H9 (cell line): ENCODE measurements around the gene DMXL2. TPM values are rescaled to one million over a fixed set of nuclear protein-coding genes. Genes with fewer than 3 reads are reported as not detected.

Experiments
- DNase-seq: peaks from one replicate; pipeline ENCODE4 v3.0.0-alpha.2; 2017
- H2AFZ ChIP-seq: one replicate; pipeline ENCODE4 v1.6.1; 2013; ENCODE audit warnings: mild to moderate bottlenecking, low read length, control low read depth, moderate library complexity
- H2AK5ac ChIP-seq: 2 replicates; pipeline ENCODE4 v1.6.1; 2013; ENCODE audit warnings: low read length, control low read depth, mixed read lengths; ENCODE audit not compliant: insufficient read length
- H2BK120ac ChIP-seq: one replicate; pipeline ENCODE4 v1.6.1; 2013; ENCODE audit warnings: low read depth, mild to moderate bottlenecking, low read length, control low read depth, inconsistent platforms; ENCODE audit not compliant: poor library complexity, severe bottlenecking
- H2BK12ac ChIP-seq: 2 replicates; pipeline ENCODE4 v1.6.1; 2013; ENCODE audit warnings: low read length, control low read depth, mixed read lengths, low read depth; ENCODE audit not compliant: insufficient read length
- H2BK15ac ChIP-seq: 2 replicates; pipeline ENCODE4 v1.6.1; 2013; ENCODE audit warnings: low read depth, low read length, control low read depth
- H2BK20ac ChIP-seq: one replicate; pipeline ENCODE4 v1.6.1; 2013; ENCODE audit warnings: low read depth, mild to moderate bottlenecking, low read length, control low read depth, inconsistent platforms; ENCODE audit not compliant: poor library complexity, severe bottlenecking
- H2BK5ac ChIP-seq: 2 replicates; pipeline ENCODE4 v1.6.1; 2013; ENCODE audit warnings: low read length, control low read depth, mixed read lengths; ENCODE audit not compliant: insufficient read length
- H3K14ac ChIP-seq: 2 replicates; pipeline ENCODE4 v1.6.1; 2013; ENCODE audit warnings: low read length, control low read depth; ENCODE audit not compliant: insufficient read depth
- H3K18ac ChIP-seq: 2 replicates; pipeline ENCODE4 v1.6.1; 2013; ENCODE audit warnings: low read depth, mild to moderate bottlenecking, mixed read lengths, low read length, control low read depth; ENCODE audit not compliant: insufficient read length
- H3K23ac ChIP-seq: 2 replicates; pipeline ENCODE4 v1.6.1; 2013; ENCODE audit warnings: low read length, control low read depth, mixed read lengths, low read depth; ENCODE audit not compliant: insufficient read length
- H3K23me2 ChIP-seq: 2 replicates; pipeline ENCODE4 v1.6.1; 2013; ENCODE audit warnings: low read depth, mild to moderate bottlenecking, mixed read lengths, low read length, control low read depth; ENCODE audit not compliant: insufficient read length, poor library complexity, severe bottlenecking
- H3K27ac ChIP-seq: 2 replicates; pipeline ENCODE4 v1.5.1; 2013; ENCODE audit warnings: low read length, control low read depth, mixed read lengths, low read depth; ENCODE audit not compliant: insufficient read length
- H3K27me3 ChIP-seq: 2 replicates; pipeline ENCODE4 v1.6.1; 2013; ENCODE audit warnings: low read length, control low read depth, inconsistent platforms; ENCODE audit not compliant: insufficient read depth
- H3K4ac ChIP-seq: 2 replicates; pipeline ENCODE4 v1.6.1; 2013; ENCODE audit warnings: low read depth, mild to moderate bottlenecking, control low read depth, inconsistent platforms, low read length, moderate library complexity
- H3K4me1 ChIP-seq: 2 replicates; pipeline ENCODE4 v1.6.1; 2013; ENCODE audit warnings: low read length, control low read depth, inconsistent platforms; ENCODE audit not compliant: insufficient read depth
- H3K4me2 ChIP-seq: 2 replicates; pipeline ENCODE4 v1.6.1; 2013; ENCODE audit warnings: low read length, control low read depth, mixed read lengths; ENCODE audit not compliant: insufficient read length, insufficient read depth
- H3K56ac ChIP-seq: 2 replicates; pipeline ENCODE4 v1.6.1; 2013; ENCODE audit warnings: low read depth, mild to moderate bottlenecking, mixed read lengths, low read length, control low read depth; ENCODE audit not compliant: insufficient read length
- H3K79me1 ChIP-seq: 2 replicates; pipeline ENCODE4 v1.6.1; 2013; ENCODE audit warnings: low read depth, mild to moderate bottlenecking, moderate library complexity, low read length, control low read depth, inconsistent platforms; ENCODE audit not compliant: insufficient read depth, poor library complexity, severe bottlenecking
- H3K79me2 ChIP-seq: 2 replicates; pipeline ENCODE4 v1.6.1; 2013; ENCODE audit warnings: low read length, control low read depth, inconsistent platforms; ENCODE audit not compliant: insufficient read depth
- H3K9ac ChIP-seq: 2 replicates; pipeline ENCODE4 v1.6.1; 2013; ENCODE audit warnings: low read length, control low read depth, mixed read lengths; ENCODE audit not compliant: insufficient read length; ENCODE audit errors: extremely low read depth
- H3K9me3 ChIP-seq: one replicate; pipeline ENCODE4 v1.6.1; 2013; ENCODE audit warnings: low read depth, low read length, inconsistent platforms; ENCODE audit not compliant: control insufficient read depth
- H3T11ph ChIP-seq: one replicate; pipeline ENCODE4 v1.6.1; 2013; ENCODE audit warnings: mild to moderate bottlenecking, low read length, control low read depth, inconsistent platforms
- H4K20me1 ChIP-seq: one replicate; pipeline ENCODE4 v1.6.1; 2013; ENCODE audit not compliant: control insufficient read depth, insufficient read length, insufficient read depth
- H4K5ac ChIP-seq: 2 replicates; pipeline ENCODE4 v1.6.1; 2013; ENCODE audit warnings: low read depth, mild to moderate bottlenecking, mixed read lengths, low read length, control low read depth; ENCODE audit not compliant: insufficient read length
- H4K8ac ChIP-seq: replicated peaks from 2 replicates; pipeline ENCODE4 v1.6.1; 2013; ENCODE audit warnings: low read length, control low read depth, mixed read lengths, low read depth; ENCODE audit not compliant: insufficient read length
- H4K91ac ChIP-seq: 2 replicates; pipeline ENCODE4 v1.6.1; 2013; ENCODE audit warnings: low read depth, mild to moderate bottlenecking, moderate library complexity, mixed read lengths, low read length, control low read depth; ENCODE audit not compliant: insufficient read length
- H3K27ac Mint-ChIP-seq, 3 experiments: 2 replicates in 2 of 3; 3 replicates in 1 of 3; pipeline ENCODE4 v1.8.0; 2020 to 2021; ENCODE audit warnings: mixed read lengths in 3 of 3, mild to moderate bottlenecking in 1 of 3, moderate library complexity in 1 of 3
- H3K27me3 Mint-ChIP-seq: 2 replicates; pipeline ENCODE4 v1.8.0; 2021; ENCODE audit warnings: low read depth, mild to moderate bottlenecking, moderate library complexity, mixed read lengths
- H3K36me3 Mint-ChIP-seq, 3 experiments: 2 replicates in 2 of 3; 3 replicates in 1 of 3; pipeline ENCODE4 v1.8.0; 2020 to 2021; ENCODE audit warnings: low read depth in 3 of 3, mixed read lengths in 3 of 3; ENCODE audit not compliant: insufficient read depth in 1 of 3
- H3K4me1 Mint-ChIP-seq, 2 experiments: 2 replicates each; pipeline ENCODE4 v1.8.0; 2020; ENCODE audit warnings: mixed read lengths in 2 of 2
- H3K4me3 Mint-ChIP-seq, 2 experiments: 2 replicates in 1 of 2; 3 replicates in 1 of 2; pipeline ENCODE4 v1.8.0; 2020 to 2021; ENCODE audit warnings: mild to moderate bottlenecking in 2 of 2, mixed read lengths in 2 of 2, moderate library complexity in 1 of 2
- H3K9me3 Mint-ChIP-seq, 2 experiments: 2 replicates in 1 of 2; 3 replicates in 1 of 2; pipeline ENCODE4 v1.8.0; 2020; ENCODE audit warnings: mild to moderate bottlenecking in 2 of 2, mixed read lengths in 2 of 2, moderate library complexity in 1 of 2
- CTCF ChIP-seq: fragments of 200-600 bp; sonication (generic); conservative IDR thresholded peaks from 3 replicates; pipeline ENCODE4 v1.8.0; 2021; ENCODE audit warnings: antibody characterized with exemption, mild to moderate bottlenecking
- WGBS: extraction: QIAGEN DNeasy Blood & Tissue Kit; methylation state at CpG from one replicate; pipeline ENCODE4 v1.1.7; 2013; ENCODE audit warnings: missing lambda C conversion rate, low lambda C conversion rate, mixed read lengths; ENCODE audit not compliant: insufficient read length; ENCODE audit errors: extremely low coverage; 5-methylcytosine and 5-hydroxymethylcytosine counted together
- total RNA-seq: library from RNA; stranded (reverse); gene quantifications from 2 replicates; pipeline ENCODE4 v1.2.1, GENCODE V29; 2021

DMXL2 gene
- total RNA-seq, 1 experiment from 2014 or later = 13.9 TPM

GRCh38 chr15:51577636-51578304, 44.8 kb downstream of the DMXL2 start:
- Histone ChIP-seq H3K23ac (no peak overlapping the region), H3K79me2 (no peaks in the 10 kb centered on the region), H2BK20ac (no peak overlapping the region), H2BK5ac (no peak overlapping the region), H4K91ac (no peak overlapping the region), H2BK120ac (no peak overlapping the region), H2BK12ac (no peak overlapping the region), H3K9me3 (no peaks in the 10 kb centered on the region), H3K23me2 (no peaks in the 10 kb centered on the region), H2AFZ (no peak overlapping the region), H2BK15ac (no peak overlapping the region), H3T11ph (no peak overlapping the region), H3K14ac (no peak overlapping the region), H2AK5ac (no peak overlapping the region), H3K4me1 (no peaks in the 10 kb centered on the region), H3K18ac (no peak overlapping the region), H4K5ac (no peak overlapping the region), H4K8ac (no peak overlapping the region), H3K9ac (no peak overlapping the region), H3K56ac (no peak overlapping the region), H3K4me2 (no peak overlapping the region), H3K79me1 (no peaks in the 10 kb centered on the region), H3K27me3 (no peaks in the 10 kb centered on the region), H3K4ac (no peak overlapping the region), H4K20me1 (no peaks in the 10 kb centered on the region), H3K27ac (no peak overlapping the region)
- Mint-ChIP-seq H3K36me3 (no peaks in the 10 kb centered on the region), H3K4me1 (no peaks in the 10 kb centered on the region), H3K27me3 (no peaks in the 10 kb centered on the region), H3K27ac (no peak overlapping the region), H3K9me3 (peaks cover 0 to 4% of the 10 kb centered on the region in 2 experiments; a peak in 1 of 5 replicates), H3K4me3 (no peak overlapping the region)
- WGBS = no CpG with 5 or more reads among the region's 1 CpG
- TF ChIP-seq CTCF = no peak
- DNase-seq = no peak
